ENCODE measurements around the gene GRIK4. TPM values are rescaled to one million over a fixed set of nuclear protein-coding genes. Genes with fewer than 3 reads are reported as not detected.
"Not testable (repeated sequence)": the region's sequence is repeated elsewhere in the genome, so short reads cannot be mapped to it uniquely, and the experiment has no call there.

The GRIK4 gene
- total RNA-seq, 1 donor from 2014 or later: 4.5 TPM

GRCh38 chr11:120500414-120501071 lies 11.0 kb upstream of the GRIK4 start:
- TF ChIP-seq CTCF (IDR thresholded peaks at IDR 0.05; ENCODE audit: unreplicated experiment): no peak
- Mint-ChIP-seq H3K9me3 (ENCODE audit: unreplicated experiment) (no peaks in the 10 kb centered on the region), H3K27ac (ENCODE audit: unreplicated experiment) (no peak overlapping the region), H3K4me3 (ENCODE audit: unreplicated experiment) (no peak overlapping the region), H3K36me3 (ENCODE audit: low read depth, unreplicated experiment) (no peaks in the 10 kb centered on the region), H3K27me3 (ENCODE audit: unreplicated experiment) (peaks cover 2% of the 10 kb centered on the region), H3K4me1 (ENCODE audit: unreplicated experiment) (peaks cover 15% of the 10 kb centered on the region)
- no peak for DNase-seq (ENCODE audit: low spot score)

GRCh38 chr11:120501440-120501839 lies 10.1 kb upstream of the GRIK4 start:
- no peaks in the 10 kb centered on the region for H3K36me3 Mint-ChIP-seq (ENCODE audit: low read depth, unreplicated experiment)
- peak overlapping the region; percentile 10 for H3K27ac Mint-ChIP-seq (ENCODE audit: unreplicated experiment)
- H3K9me3 Mint-ChIP-seq (ENCODE audit: unreplicated experiment): no peaks in the 10 kb centered on the region
- H3K4me3 Mint-ChIP-seq (ENCODE audit: unreplicated experiment): no peak overlapping the region
- H3K27me3 Mint-ChIP-seq (ENCODE audit: unreplicated experiment): no peaks in the 10 kb centered on the region
- H3K4me1 Mint-ChIP-seq (ENCODE audit: unreplicated experiment): peaks cover 10% of the 10 kb centered on the region
- DNase-seq (ENCODE audit: low spot score): no peak
- no peak for TF ChIP-seq CTCF (IDR thresholded peaks at IDR 0.05; ENCODE audit: unreplicated experiment)

GRCh38 chr11:120501976-120502755 lies 9.4 kb upstream of the GRIK4 start:
- TF ChIP-seq CTCF (IDR thresholded peaks at IDR 0.05; ENCODE audit: unreplicated experiment): no peak
- no peaks in the 10 kb centered on the region for H3K36me3 Mint-ChIP-seq (ENCODE audit: low read depth, unreplicated experiment)
- no peak for DNase-seq (ENCODE audit: low spot score)
- H3K9me3 Mint-ChIP-seq (ENCODE audit: unreplicated experiment): no peaks in the 10 kb centered on the region
- H3K27me3 Mint-ChIP-seq (ENCODE audit: unreplicated experiment): no peaks in the 10 kb centered on the region
- no peak overlapping the region for H3K27ac Mint-ChIP-seq (ENCODE audit: unreplicated experiment)
- H3K4me3 Mint-ChIP-seq (ENCODE audit: unreplicated experiment): no peak overlapping the region
- peaks cover 9% of the 10 kb centered on the region for H3K4me1 Mint-ChIP-seq (ENCODE audit: unreplicated experiment)

GRCh38 chr11:120503529-120503928 lies 8.0 kb upstream of the GRIK4 start:
- not testable (repeated sequence) for H3K4me1 Mint-ChIP-seq (ENCODE audit: unreplicated experiment); H3K27me3 Mint-ChIP-seq (ENCODE audit: unreplicated experiment); DNase-seq (ENCODE audit: low spot score); H3K4me3 Mint-ChIP-seq (ENCODE audit: unreplicated experiment); H3K36me3 Mint-ChIP-seq (ENCODE audit: low read depth, unreplicated experiment); H3K9me3 Mint-ChIP-seq (ENCODE audit: unreplicated experiment); H3K27ac Mint-ChIP-seq (ENCODE audit: unreplicated experiment)

- no peaks in the 10 kb centered on the region for H3K36me3 Mint-ChIP-seq (ENCODE audit: low read depth, unreplicated experiment)
- no peak overlapping the region for H3K4me3 Mint-ChIP-seq (ENCODE audit: unreplicated experiment)
- H3K9me3 Mint-ChIP-seq (ENCODE audit: unreplicated experiment): no peaks in the 10 kb centered on the region
Observed at GRCh38 chr11:120505801-120506425, 5.6 kb upstream of the GRIK4 start.

More at GRCh38 chr11:120505801-120506425, 5.6 kb upstream of the GRIK4 start:
- Mint-ChIP-seq H3K27ac (ENCODE audit: unreplicated experiment) (no peak overlapping the region), H3K27me3 (ENCODE audit: unreplicated experiment) (peaks cover 8% of the 10 kb centered on the region), H3K4me1 (ENCODE audit: unreplicated experiment) (peaks cover 4% of the 10 kb centered on the region)
- TF ChIP-seq CTCF (IDR thresholded peaks at IDR 0.05; ENCODE audit: unreplicated experiment): no peak
- DNase-seq (ENCODE audit: low spot score): no peak
